Hindlimb muscle (tissue), 1 donor: ENCODE measurements around the gene TMEM126B. TPM values are rescaled to one million over a fixed set of nuclear protein-coding genes. Genes with fewer than 3 reads are reported as not detected.
A peak's percentile ranks its signal among the peaks of the same experiment; 100 is the strongest.
"Not testable (repeated sequence)": the region's sequence is repeated elsewhere in the genome, so short reads cannot be mapped to it uniquely, and the experiment has no call there.

ENCODE experiments used
- DNase-seq: peaks from one replicate; pipeline ENCODE4 v3.0.0-alpha.2; 2013
- polyA plus RNA-seq: library from polyadenylated mRNA; unstranded; fragments of 120-200 nt; gene quantifications from one replicate; pipeline ENCODE4 v1.2.1, GENCODE V29; 2013; ENCODE audit not compliant: insufficient read length

TMEM126B gene
- polyA plus RNA-seq, 1 donor: 36.0 TPM

- DNase-seq: peak; percentile 91
Observed at GRCh38 chr11:85647604-85648299, 19.4 kb downstream of the TMEM126B start, which contains the start of gene TMEM126A. Gene TMEM126A, plus strand, starts transcription at chr11:85647967. Its CDS starts 2,289 bp downstream, at chr11:85650256.

DNA sequence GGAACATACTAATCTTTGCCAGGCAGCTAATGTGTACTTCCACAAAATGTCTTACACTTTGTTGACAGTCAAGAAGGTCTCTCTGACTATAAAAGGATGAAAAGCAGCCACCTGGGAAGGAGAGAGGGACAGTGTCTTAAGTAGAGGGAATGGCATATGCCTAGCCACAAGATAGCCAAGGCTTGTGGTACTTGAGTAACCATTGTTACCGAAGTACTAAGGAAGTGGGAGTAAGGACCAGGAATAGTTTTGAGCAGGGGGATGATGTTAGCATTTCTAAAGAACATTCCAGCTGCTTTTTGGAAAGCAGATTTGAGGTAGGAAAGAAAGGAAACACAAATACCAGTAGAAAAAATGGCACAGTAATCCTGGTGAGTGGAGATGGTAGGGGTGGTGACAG is 22.7 kb downstream of the TMEM126B start:
- DNase-seq: no peak

DNA sequence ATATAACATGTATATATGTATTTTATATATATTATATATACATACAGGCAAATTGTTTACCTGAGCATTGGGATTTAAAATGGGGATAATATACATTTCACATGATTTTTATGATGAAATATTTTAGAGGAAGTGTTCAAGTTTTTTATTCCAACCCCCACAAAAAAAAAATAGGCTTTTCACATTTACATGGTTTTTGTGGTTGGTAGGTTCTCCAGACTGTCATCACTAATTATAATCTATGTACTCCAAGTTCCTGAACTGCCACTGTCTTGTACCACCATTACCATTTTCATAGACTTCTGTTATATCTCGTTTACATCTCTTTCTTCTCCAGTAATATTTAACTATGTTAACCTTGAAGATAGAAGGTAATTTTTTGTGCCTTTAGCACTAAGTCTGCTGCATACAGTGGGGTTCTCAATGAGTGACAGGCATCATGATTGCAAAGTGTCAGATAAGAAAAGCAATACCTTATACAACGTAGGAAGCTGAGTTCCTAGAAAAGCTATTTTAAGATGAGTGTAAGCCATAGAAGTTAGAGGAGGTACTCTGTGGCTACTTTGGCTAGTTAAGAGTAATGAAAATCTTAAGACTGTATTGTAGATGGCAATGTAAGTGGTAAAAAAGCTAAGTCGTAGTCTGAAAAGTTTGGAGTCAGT is 24.5 kb downstream of the TMEM126B start:
- DNase-seq: no peak

DNA sequence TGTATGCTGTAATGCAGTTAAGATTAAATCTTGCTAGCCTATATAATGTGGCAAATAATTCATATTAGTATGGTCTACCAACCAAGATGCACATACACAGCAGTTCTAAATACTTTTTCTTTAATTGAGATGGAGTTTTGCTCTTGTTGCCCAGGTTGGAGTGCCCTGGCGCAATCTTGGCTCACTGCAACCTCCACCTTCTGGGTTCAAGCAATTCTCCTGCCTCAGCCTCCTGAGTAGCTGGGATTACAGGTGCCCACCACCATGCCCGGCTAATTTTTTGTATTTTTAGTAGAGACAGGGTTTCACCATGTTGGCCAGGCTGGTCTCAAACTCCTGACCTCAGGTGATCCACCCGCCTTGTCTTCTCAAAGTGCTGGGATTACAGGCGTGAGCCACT is 25.9 kb downstream of the TMEM126B start:
- DNase-seq: not testable (repeated sequence)

DNA sequence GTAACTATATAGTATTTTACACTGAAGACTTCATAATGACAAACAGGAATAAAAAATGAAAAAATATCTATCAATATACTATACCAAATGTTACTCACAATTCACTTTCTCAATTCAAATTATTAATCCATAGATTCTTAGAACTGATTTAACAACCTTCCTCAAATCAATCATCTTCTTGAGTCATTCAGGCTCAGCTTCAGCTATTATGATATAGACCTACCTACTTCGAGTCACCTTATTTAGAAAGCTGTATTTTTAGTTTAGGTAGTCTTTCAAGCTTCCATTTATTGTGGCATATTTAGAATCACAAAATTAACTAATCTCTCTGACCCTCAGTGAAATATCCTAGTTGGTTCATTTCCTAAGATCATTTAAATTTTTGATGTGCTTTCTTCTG is 28.4 kb downstream of the TMEM126B start:
- no peak for DNase-seq

- no peak for DNase-seq
Observed at GRCh38 chr11:85658180-85658579, 29.8 kb downstream of the TMEM126B start.

DNA sequence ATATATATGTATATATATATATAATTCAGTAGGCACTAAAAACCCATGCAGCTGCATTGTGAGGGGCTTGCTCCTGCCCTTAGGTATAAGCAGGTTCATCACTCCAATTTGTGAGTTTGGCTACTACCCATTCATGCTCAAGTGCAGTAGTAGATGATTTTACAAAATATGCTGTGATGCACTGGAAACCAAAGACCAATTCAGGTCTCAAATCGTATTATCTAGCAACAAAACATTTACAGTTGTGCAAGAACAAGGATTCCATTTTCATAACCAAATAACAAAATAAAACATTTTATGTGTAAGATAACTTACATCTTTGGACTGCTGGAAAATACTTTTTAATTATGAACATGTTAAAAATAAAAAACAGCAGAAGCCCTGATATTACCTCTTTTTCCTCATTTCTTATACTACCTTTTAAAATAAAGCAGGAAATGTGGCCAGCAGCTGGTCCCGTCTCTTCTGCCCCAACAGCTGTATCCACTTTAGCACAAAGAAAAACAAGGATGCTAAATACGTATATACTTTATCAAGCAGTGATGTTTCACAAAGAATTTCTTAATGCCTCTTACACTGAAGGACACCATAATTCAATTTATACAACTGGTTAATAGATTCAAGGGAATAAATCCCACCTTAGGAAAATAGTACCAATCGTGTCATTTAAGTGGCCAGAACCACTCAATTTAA is 33.7 kb downstream of the TMEM126B start:
- DNase-seq: no peak

GRCh38 chr11:85663080-85663752 is 34.8 kb downstream of the TMEM126B start:
- no peak for DNase-seq

DNA sequence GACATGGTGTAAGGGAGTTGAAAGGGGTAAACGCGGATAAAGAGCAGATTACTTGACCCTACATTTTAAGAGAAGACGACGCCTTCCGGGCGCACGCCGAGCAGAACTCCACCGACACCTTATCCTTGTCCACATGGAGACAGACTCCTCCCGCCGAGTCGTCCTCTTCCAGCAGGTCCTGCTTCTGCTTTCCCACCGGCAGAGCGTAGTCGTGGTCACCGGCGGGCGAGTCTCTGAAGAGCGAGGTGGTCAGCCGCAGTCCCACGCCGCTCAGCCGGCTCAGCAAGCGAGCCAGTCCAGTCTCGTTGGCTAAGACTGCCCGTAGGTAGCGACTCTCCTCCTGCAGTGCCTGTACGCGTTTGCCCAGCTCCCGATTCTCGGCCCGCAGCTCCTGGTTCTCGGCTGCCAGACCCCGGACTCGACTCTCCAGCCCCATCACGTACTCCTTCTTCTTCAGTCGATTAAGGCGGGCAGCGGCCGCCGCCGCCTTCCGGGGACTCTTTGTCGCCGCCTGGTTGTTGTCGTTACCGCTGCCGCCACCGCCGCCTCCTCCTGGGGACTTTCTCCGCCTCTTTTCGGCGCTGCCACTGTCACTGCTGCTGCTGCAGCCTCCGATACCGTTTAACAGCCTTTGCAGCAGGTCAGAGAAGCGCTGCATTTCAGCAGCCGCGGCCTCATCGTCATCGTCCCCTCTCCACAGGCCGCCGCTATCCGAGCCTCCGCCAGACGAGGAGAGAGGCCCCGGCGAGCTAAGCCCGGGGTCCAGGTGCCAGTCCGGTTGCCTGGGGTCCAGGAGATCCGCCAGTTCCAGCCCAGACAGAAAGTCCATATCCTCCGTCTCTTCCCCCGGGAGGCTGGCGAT is 35.6 kb downstream of the TMEM126B start:
- peak; percentile 77 for DNase-seq

GRCh38 chr11:85664615-85665481 is 36.5 kb downstream of the TMEM126B start, which contains the start of gene CREBZF:
Gene CREBZF, minus strand, starts transcription at chr11:85665129. Its CDS starts 254 bp downstream, at chr11:85664875.
- peak; percentile 97 for DNase-seq

DNA sequence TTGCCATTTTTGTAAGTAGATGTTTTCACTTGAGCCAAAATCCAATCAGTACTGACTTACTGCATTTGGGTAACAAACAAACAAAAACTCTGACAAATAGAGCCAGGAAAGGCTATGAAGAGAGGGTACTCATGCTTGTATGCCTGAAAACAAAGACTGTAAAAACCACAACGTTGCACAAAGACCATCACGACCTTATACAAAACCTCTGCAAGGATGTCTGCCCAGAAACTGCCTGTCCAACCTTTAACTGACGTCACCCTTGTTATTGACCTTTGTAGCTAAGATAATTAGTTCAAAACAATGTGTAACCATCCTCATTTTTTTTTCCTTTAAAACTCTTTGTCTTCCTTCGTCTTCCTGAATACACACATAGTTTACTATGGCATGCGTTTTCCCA is 37.3 kb downstream of the TMEM126B start:
- no peak for DNase-seq

DNA sequence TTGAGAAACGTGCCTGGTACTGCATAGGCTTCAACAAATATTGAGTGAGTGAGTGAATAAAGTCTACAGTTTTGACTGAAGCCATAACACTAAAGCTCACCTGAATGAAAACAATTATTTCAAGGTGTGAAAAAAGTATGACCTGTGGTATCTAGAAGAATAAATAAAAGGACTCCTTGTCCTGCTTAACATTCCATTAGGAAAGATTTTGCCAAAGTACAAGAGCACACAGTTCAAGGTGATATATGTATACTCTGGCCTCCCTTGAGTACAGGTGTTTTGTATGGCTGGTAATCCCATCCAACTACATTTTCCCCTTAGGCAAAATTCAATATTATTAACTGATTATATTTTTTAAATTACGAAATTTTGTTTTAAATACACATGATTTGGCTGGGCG is 38.3 kb downstream of the TMEM126B start:
- DNase-seq: no peak

DNA sequence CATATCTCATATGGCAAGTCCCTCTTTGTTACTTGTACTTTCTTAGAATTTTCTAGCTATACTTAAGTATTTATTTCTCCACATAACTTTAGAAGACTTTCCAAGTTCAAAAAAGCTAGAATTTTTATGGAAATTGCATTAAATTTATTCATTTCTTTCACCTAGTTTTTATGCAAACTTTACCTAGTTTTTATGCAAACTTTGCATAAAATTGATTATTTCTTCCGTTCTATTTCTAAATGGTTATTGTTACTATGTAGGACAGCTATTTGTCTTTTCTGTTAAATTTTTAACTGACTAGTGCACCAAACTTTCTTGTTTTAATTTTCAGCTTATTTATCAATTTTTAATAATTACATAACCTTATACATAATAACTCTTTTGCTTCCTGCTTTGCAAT is 39.8 kb downstream of the TMEM126B start:
- DNase-seq: no peak

DNA sequence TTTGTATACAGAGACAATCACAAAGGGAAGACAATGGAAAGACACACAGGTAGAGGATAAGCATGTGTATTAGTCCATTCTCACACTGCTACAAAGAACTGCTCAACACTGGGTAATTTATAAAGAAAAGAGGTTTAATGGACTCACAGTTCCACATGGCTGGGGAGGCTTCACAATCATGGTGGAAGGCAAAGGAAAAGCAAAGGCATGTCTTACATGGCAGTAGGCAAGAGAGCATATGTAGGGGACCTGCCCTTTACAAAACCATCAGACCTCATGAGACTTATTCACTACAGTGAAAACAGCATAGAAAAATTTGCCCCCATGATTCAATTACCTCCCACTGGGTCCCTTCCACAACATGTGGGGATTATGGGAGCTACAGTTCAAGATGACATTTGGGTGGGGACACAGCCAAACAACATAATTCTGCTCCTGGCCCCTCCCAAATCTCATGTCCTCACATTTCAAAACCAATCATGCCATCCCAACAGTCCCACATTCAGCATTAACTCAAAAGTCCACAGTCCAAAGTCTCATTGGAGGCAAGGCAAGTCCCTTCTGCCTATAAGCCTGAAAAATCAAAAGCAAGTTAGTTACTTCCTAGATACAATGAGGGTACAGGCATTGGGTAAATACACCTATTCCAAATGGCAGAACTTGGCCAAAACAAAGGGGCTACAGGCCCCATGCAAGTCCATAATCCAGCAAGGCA is 42.7 kb downstream of the TMEM126B start:
- not testable (repeated sequence) for DNase-seq

GRCh38 chr11:85672105-85672902 is 43.9 kb downstream of the TMEM126B start:
- DNase-seq: no peak

GRCh38 chr11:85673393-85673792 is 45.0 kb downstream of the TMEM126B start:
- DNase-seq: no peak

DNA sequence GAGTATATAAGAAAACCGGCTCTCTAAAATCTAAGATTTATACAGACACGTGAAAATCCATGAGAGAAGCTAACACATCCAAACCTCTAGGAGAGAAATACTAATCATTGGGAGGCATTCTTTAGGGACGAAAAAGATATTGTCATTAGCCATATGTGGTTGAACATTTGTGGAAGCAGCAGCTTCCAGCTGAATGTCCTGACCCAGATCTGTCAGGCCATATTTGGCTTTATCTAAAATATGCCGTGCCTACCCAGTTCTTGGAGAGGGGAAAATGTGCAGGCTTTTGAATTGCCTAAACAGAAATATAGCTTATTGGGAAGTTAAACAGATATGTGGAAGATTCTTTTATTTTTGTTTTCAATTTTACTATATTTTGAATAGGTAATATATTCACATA is 51.2 kb downstream of the TMEM126B start:
- DNase-seq: no peak

- DNase-seq: no peak
Observed at GRCh38 chr11:85680897-85681296, 52.5 kb downstream of the TMEM126B start.
